T-helper 22 cell (primary cell): ENCODE measurements around the gene FHL3.
"Not testable (repeated sequence)": the region's sequence is repeated elsewhere in the genome, so short reads cannot be mapped to it uniquely, and the experiment has no call there.

ENCODE experiments used
- DNase-seq: peaks from one replicate; pipeline ENCODE4 v3.0.0-alpha.2; 2020; ENCODE audit warnings: low read depth

FHL3 gene

GRCh38 chr1:38034871-38035270, 29.6 kb upstream of the FHL3 start:
- no peak for DNase-seq

GRCh38 chr1:38032992-38033391, 27.7 kb upstream of the FHL3 start:
- DNase-seq = not testable (repeated sequence)

- no peak for DNase-seq
Measured at GRCh38 chr1:38031513-38031866, 26.2 kb upstream of the FHL3 start.

- DNase-seq = no peak
Measured at GRCh38 chr1:38030596-38031512, 25.5 kb upstream of the FHL3 start.

GRCh38 chr1:38029685-38030511, 24.6 kb upstream of the FHL3 start:
- peak; percentile 20 for DNase-seq

- DNase-seq = no peak
Measured at GRCh38 chr1:38029081-38029681, 23.9 kb upstream of the FHL3 start.

GRCh38 chr1:38028671-38029070, 23.4 kb upstream of the FHL3 start:
- DNase-seq = no peak

GRCh38 chr1:38028105-38028591, 22.8 kb upstream of the FHL3 start:
- no peak for DNase-seq

- no peak for DNase-seq
Measured at GRCh38 chr1:38027201-38028104, 22.1 kb upstream of the FHL3 start.

GRCh38 chr1:38026592-38027200, 21.4 kb upstream of the FHL3 start:
- no peak for DNase-seq

- DNase-seq = no peak
Measured at GRCh38 chr1:38025664-38026063, 20.4 kb upstream of the FHL3 start.

GRCh38 chr1:38025233-38025632, 19.9 kb upstream of the FHL3 start:
- DNase-seq = no peak

GRCh38 chr1:38022810-38023209, 17.5 kb upstream of the FHL3 start:
- no peak for DNase-seq

- no peak for DNase-seq
Measured at GRCh38 chr1:38021969-38022368, 16.7 kb upstream of the FHL3 start.

GRCh38 chr1:38020396-38020795, 15.1 kb upstream of the FHL3 start:
- DNase-seq = no peak

GRCh38 chr1:38018864-38019343, 13.6 kb upstream of the FHL3 start:
- DNase-seq = no peak

GRCh38 chr1:38015978-38016725, 10.8 kb upstream of the FHL3 start:
- DNase-seq = no peak

GRCh38 chr1:38014724-38015424, 9.6 kb upstream of the FHL3 start:
- no peak for DNase-seq

GRCh38 chr1:38014171-38014570, 8.9 kb upstream of the FHL3 start:
- DNase-seq = no peak

GRCh38 chr1:38013227-38013622, 7.9 kb upstream of the FHL3 start:
- DNase-seq = no peak
